ENCODE data around the gene CELF5.
A peak's percentile ranks its signal among the peaks of the same experiment; 100 is the strongest.
"Not testable (repeated sequence)": the region's sequence is repeated elsewhere in the genome, so short reads cannot be mapped to it uniquely, and the experiment has no call there.

CELF5 gene

DNA sequence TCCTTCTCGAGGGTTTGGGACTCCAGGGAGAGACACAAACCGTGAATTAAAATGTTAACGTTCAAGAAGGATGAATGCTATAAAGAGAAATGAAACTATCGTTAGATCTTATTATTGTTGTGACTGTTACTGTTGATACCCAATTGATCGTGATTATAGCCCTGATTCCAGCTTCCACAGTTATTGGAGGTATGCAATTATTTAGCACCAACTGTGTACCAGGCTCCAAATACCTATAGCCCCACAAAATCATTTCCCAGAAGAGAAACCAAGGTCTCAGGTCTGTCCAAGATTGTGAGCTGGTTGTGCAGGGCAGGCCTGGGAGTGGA, 111.9 kb downstream of the CELF5 start:
- no peaks in the 10 kb centered on the region for H3K9me3 Mint-ChIP-seq
- DNase-seq: no peak
- no peak overlapping the region for H3K4me3 Mint-ChIP-seq
- peaks cover 16% of the 10 kb centered on the region for H3K4me1 Mint-ChIP-seq
- H3K27ac Mint-ChIP-seq: no peak overlapping the region
- H3K27me3 Mint-ChIP-seq: no peaks in the 10 kb centered on the region
- ATAC-seq: no peak

DNA sequence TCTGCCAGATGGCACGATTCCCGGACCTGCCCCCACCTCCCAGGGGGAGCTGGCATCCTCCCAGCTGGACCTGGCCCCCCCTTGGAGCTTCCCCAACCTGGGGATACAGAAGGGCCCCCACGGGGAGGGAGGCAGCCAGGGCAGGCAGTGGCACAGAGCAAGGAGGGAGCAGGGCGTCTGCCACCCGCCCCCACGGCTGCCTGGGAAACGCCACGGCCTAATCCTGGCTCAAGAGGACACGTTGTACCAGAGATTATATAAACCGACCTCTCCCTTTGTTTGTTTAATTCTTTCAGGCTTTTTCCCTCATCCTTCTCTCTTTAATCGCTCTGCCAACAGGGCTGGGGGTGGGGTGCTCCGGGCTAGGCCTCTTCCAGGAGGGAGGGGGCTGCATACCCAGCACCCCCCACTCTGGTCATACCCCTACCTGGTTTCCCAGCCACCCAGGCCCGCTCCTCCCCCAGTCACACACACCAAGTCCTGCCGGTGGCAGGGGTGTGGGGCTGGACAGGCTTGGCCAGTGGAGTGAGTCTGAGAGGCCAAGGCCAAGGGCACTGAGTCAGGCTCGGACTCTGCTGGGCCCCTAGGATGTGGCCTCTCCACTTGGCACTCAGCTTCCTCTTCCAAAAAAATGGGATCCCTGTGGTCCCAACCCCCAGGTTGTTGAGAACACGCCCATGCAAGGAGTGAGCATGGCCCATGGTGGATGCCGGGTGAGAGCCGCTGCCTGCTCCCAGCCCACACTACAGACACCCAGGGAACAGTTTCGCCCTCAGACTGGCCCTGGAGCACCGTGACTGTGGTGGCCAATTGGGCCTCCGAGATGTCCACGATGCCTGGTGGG, 112.4 kb downstream of the CELF5 start:
- Mint-ChIP-seq H3K9me3 (no peaks in the 10 kb centered on the region), H3K27ac (peak overlapping the region in 1 of 2 donors; percentile 62), H3K4me1 (peaks cover 16% of the 10 kb centered on the region), H3K27me3 (no peaks in the 10 kb centered on the region), H3K4me3 (no peak overlapping the region)
- DNase-seq (no peak), ATAC-seq (no peak)

DNA sequence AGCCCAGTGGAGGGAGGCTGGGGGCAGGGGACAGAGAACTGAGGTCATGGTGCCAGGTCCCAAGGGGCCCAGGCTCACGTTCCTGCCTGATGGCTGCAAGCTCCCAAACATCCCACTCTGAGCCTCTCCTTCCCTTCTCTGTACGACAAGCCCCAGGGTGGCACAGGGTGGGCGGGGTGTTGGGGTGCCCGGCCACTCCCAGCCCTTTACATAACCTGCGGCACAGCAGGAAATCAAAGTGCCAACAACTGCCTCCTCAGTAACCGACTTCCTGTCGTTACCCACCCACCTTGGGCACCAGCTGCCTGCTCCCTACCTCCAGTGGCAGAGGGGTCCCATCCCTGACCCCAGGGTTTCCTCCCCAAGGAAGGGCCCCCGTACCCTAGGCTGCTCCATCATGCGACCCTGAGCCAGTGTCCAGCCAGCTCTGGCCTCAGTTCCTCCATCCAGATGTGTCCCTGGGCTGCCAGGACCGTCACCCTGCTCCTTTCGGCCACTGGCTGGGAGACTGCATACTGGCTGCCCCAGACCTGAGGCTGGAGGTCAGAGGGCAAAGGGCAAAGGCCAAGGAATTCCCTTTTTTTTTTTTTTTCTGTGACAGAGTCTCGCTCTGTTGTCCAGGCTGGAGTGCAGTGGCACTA, 114.2 kb downstream of the CELF5 start:
- H3K27me3 Mint-ChIP-seq: no peaks in the 10 kb centered on the region
- no peaks in the 10 kb centered on the region for H3K9me3 Mint-ChIP-seq
- H3K4me1 Mint-ChIP-seq: peaks cover 8% of the 10 kb centered on the region
- peak overlapping the region; percentile 49 to 72 for H3K4me3 Mint-ChIP-seq
- peak in 1 of 2 donors; percentile 39 for DNase-seq
- ATAC-seq: peak; percentile 86
- H3K27ac Mint-ChIP-seq: peak overlapping the region; percentile 88 to 97

DNA sequence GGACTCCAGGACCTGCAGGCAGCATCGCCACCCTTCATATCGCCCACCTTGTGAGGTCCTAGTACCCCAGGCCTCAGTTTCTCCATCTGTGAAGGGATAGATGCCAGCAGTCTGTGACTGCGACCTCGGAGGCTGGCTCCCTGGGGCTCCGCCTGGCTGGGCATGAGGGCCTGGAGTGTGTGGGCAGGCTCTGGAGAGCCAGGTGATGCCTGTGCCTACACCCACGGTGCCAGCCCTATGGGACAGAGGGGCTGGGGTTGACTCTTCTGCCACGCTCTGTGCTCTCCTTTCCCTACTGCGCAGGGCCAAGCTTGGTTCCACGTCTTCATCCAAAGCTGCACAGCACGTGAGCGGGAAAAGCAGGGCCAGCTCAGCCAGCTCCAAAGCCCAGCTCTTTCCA, 115.9 kb downstream of the CELF5 start:
- Mint-ChIP-seq H3K9me3 (no peaks in the 10 kb centered on the region), H3K27ac (no peak overlapping the region), H3K4me3 (no peak overlapping the region), H3K4me1 (peaks cover 8% of the 10 kb centered on the region), H3K27me3 (no peaks in the 10 kb centered on the region)
- DNase-seq (no peak), ATAC-seq (no peak)

DNA sequence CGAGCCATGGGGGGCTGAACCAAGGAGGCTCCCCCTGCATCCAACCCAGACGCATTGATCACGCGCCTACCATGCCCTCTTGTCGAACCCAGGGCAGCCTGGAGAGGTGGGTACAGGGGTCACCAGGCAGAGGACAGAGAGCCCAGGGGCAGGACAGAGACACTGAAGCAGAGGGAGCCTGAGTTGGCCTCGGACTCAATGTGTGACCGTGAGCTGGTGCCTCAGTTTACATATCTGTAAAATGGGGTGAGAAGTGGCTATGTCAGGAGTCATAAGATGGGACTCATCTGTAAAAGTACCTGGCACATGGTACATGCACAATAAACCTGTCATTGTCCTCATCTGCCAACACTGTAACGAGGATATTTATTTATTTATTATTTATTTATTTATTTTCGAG, 117.8 kb downstream of the CELF5 start:
- no peak overlapping the region for H3K27ac Mint-ChIP-seq
- no peaks in the 10 kb centered on the region for H3K9me3 Mint-ChIP-seq
- ATAC-seq: no peak
- peaks cover 8% of the 10 kb centered on the region for H3K4me1 Mint-ChIP-seq
- no peaks in the 10 kb centered on the region for H3K27me3 Mint-ChIP-seq
- no peak for DNase-seq
- no peak overlapping the region for H3K4me3 Mint-ChIP-seq

DNA sequence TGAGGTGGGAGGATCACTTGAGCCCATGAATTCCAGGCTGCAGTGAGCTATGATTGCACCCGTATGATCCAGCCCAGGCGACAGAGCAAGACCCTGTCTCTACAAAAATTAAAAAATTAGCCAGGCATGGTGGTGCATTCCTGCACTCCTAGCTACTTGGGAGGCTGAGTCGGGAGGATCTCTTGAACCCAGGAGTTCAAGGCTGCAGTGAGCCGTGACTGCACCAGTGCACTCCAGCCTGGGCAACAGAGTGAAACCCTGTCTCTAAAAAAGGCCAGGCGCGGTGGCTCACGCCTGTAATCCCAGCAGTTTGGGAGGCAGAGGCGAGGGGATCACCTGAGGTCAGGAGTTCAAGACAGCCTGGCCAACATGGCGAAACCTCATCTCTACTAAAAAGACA, 118.5 kb downstream of the CELF5 start:
- H3K27me3 Mint-ChIP-seq, DNase-seq, H3K27ac Mint-ChIP-seq, H3K9me3 Mint-ChIP-seq, ATAC-seq, H3K4me1 Mint-ChIP-seq: not testable (repeated sequence)
- H3K4me3 Mint-ChIP-seq: peak overlapping the region in 1 of 2 donors; percentile 40

DNA sequence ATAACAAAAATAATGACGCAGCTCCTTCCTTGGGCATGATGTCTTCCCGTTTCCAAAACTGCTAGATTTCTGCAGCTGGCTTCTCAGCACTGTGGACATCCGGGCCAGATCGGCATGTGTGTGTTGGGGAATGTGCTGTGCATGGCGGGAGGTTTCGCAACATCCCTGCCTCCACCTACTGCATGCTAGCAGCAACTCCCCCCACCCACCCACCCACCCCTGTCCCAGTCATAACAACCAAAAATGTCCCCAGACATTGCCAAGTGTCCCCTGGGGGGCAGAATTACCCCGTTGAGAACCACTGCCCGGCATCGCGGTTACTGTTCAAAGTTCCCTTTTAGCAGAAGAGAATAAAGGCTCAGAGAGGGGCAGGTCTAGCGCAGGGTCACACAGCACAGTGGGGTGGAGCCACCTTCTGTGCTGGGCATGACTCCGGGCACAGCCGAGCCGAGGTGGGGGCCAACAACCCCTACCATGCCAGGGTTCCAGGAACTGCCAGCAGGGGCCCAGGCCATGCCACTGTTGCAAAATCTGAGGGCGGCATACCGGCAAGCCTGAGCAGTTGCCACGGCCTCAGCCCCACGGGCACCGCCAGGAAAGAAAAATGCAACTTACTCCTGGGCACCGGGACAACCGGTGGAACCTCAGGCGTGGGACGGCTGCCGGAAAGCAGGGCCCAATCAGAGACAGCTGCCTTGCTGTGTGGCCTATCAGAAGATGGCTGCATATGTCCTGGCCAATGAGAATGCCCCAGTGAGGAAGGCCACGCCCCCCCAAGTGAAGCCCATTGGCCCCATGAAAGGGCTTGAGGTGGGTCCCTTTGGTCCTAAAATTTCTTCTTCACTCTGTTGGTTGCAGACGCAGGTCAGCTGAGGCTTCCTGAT, 119.4 kb downstream of the CELF5 start:
- DNase-seq (peak in 1 of 2 donors; percentile 66), ATAC-seq (peak; percentile 90)
- Mint-ChIP-seq H3K4me1 (peaks cover 2% of the 10 kb centered on the region), H3K27me3 (no peaks in the 10 kb centered on the region), H3K27ac (no peak overlapping the region), H3K4me3 (peak overlapping the region; percentile 24 to 47), H3K9me3 (no peaks in the 10 kb centered on the region)

DNA sequence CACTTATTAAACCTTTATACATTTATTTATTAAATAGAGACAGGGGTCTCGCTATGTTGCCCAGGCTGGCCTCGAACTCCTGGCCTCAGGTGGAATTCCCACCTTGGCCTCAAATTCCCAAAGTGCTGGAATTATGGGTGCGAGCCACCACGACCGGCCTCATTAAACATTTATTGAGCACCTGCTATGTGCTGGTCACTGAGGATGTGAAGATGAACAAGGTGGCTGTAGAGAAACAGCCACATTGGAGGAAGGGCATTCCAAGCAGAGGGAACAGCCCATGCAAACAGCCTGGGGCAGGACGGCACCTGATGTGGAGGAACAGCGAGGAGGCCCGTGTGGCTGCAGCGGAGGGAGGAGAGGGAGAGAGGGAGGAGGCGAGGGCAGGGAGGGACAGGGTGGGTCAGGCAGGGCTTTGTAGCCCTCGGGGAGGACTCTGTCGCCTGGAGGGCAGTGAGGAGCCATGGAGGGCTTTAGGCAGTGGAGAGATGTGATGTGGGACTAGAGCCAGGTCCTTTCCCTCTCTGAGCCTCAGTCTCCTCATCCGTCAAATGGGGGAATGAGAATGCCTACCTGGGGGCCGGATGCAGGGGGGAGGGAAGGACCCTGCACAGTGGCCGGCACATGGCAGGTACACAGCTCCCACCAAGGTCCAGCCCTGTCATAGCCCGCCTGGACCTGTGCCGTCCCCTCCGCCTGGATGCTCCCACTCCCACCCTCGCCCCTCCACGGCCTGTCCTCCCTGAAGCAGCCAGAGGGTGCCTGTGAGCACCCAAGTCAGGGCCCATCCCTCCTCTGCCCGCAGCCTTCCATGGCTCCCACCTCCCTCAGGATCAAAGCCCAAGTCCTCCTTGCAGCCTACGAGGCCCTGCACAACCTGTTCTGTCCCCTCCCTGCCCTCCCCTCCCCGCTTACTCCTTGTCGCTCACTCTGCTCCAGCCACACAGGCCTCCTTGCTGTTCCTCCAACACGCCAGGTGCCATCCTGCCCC, 120.4 kb downstream of the CELF5 start:
- DNase-seq: no peak
- no peaks in the 10 kb centered on the region for H3K4me1 Mint-ChIP-seq
- no peak overlapping the region for H3K4me3 Mint-ChIP-seq

DNA sequence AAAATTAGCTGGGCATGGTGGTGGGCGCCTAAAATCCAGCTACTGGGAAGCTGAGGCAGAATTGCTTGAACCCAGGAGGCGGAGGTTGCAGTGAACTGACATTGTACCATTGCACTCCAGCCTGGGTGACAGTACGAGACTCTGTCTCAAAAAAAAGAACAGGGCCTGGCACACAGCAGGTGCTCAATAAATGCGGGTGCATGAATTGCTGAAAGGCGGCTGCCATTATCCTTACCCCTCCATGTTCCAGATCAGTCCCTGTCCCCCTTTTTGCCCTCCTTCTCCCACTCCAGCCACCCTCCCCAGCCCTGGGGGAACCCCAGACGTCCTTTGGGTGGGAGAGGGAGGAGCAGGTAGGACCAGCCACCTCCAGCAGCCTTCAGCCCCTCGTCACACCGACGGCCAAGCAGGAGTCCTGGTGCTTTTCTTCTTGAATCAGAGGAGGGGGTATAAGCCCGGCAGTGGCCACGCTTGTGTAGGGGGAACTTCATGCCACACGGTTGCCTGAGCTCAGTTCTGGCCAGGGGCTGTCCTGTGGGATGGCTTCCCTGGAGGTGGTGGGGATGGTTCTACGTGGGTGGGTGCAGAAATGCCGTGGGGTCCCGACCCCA, 121.5 kb downstream of the CELF5 start:
- H3K27me3 Mint-ChIP-seq: no peaks in the 10 kb centered on the region
- no peak overlapping the region for H3K27ac Mint-ChIP-seq

More for the DNA sequence above, 120.4 kb downstream of the CELF5 start:
- no peak for ATAC-seq
- no peak overlapping the region for H3K27ac Mint-ChIP-seq
- H3K27me3 Mint-ChIP-seq: no peaks in the 10 kb centered on the region
- H3K9me3 Mint-ChIP-seq: no peaks in the 10 kb centered on the region

More for the DNA sequence above, 121.5 kb downstream of the CELF5 start:
- Mint-ChIP-seq H3K4me1 (no peaks in the 10 kb centered on the region), H3K9me3 (no peaks in the 10 kb centered on the region), H3K4me3 (no peak overlapping the region)
- DNase-seq (no peak), ATAC-seq (no peak)
